NCI-H345 treated with DMSO at 0.1 percent for 48 hours (cell line): Measurements from ENCODE around the gene TRIM7.
"Not testable (repeated sequence)": the region's sequence is repeated elsewhere in the genome, so short reads cannot be mapped to it uniquely, and the experiment has no call there.

Experiments used
- DNase-seq: peaks from one replicate; lab custom pipeline; 2025; ENCODE audit not compliant: unreplicated experiment; lab: John Stamatoyannopoulos, UW

The TRIM7 gene

GRCh38 chr5:181214249-181214648 is 9.3 kb upstream of the TRIM7 start:
- DNase-seq, result not testable (repeated sequence)

- DNase-seq, result no peak
These were observed 7.9 kb upstream of the TRIM7 start for GRCh38 chr5:181212934-181213333.

DNA sequence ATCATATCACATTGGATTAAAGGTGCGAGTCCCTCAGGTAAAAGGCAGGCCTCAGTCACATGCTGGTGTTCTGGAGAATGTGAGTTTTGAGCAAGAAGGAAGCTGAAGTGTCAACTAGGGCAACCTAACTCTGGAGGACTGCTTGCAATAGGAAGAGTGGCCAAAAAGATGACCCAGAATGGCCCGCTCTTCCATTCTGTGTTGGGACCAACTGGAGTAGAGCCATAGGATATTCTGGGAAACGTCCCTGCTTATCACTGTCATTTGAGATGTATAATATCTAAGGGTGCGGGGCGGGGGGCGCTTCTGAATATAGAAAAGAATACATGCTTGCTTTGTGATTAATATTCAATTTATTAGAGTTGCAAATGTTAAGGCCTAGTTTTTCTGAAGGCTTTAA is 7.1 kb upstream of the TRIM7 start:
- DNase-seq, result no peak

DNA sequence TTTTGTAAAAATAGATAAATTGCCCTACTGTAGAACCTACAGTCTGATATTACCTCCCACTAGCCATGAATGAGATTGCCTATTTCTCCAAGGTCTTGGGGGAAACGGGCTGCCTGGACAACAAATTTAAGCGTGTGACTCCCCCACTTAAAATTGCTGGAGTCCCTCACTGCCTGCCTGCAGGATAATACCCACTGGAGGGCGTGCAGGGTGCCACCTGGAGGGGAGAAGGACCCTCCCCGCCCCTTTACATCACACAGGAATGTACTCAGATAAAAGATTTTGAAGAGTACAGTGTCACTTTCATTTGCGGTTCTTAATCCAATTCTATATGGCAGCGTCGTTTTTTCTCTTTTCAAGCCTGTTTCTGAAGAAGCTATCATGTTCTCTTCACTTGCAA is 6.2 kb upstream of the TRIM7 start:
- no peak for DNase-seq

- DNase-seq, result not testable (repeated sequence)
These were observed 5.7 kb upstream of the TRIM7 start for GRCh38 chr5:181210698-181211097.

DNA sequence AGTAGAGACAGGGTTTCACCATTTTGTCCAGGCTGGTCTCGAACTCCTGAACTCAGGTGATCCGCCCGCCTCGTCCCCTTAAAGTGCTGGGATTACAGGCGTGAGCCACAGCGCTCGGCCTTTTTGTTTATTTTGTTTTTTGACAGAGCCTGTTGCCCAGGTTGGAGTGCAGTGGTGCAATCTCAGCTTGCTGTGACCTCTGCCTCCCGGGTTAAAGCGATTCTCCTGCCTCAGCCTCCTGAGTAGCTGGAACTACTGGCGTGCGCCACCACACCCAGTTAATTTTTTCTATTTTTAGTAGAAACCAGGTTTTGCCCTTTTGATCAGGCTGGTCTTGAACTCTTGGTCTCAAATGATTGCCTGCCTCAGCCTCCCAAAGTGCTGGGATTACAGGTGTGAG is 5.2 kb upstream of the TRIM7 start:
- not testable (repeated sequence) for DNase-seq

DNA sequence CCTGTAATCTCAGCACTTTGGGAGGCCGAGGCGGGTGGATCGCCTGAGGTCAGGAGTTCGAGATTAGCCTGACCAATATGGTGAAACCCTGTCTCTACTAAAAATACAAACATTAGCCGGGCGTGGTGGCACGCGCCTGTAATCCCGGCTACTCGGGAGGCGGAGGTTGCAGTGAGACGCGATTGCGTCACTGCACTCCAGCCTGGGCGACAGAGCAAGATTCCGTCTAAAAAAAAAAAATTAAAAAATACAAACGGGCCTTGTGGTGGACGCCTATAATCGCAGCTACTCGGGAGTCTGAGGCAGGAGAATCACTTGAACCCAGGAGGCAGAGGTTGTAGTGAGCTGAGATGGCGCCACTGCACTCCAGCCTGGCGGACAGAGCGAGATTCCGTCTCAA is 4.0 kb upstream of the TRIM7 start:
- DNase-seq, result not testable (repeated sequence)

- no peak for DNase-seq
These were observed 2.9 kb upstream of the TRIM7 start for GRCh38 chr5:181207960-181208253.

- no peak for DNase-seq
These were observed 2.4 kb upstream of the TRIM7 start for GRCh38 chr5:181207214-181207959.

GRCh38 chr5:181205761-181206649 is 1.0 kb upstream of the TRIM7 start:
- DNase-seq, result no peak

- DNase-seq, result no peak
These were observed 727 bp downstream of the TRIM7 start for GRCh38 chr5:181204113-181204825.

GRCh38 chr5:181203777-181204112 is 1.3 kb downstream of the TRIM7 start:
- no peak for DNase-seq

DNA sequence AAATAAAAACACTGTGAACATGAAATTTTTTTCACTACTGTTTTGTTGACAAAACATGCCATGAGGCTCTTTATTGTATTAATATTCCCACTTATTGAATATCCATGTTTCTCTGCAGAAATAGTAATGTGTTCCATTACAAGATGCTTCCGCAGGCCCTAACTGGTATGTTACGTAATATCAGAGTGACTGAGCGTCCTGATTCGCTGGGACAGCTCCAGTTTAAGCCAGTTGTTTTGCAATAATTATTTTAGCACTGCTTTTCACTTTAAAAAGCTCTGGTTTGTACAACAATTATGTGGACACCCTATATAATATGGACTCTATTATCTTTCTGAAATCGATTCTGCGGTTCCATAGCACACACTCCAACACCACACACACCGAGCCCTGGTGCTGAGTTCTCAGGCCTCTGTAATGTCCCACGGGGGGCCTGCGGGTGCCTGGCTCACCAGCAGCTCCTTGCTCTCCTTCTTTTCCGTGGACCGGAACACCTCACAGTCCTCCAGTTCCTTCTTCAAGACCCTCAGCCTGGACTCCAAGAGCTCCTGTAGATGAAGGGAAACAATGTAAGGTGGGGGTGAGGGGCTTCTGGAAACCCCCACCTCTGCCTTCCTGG is 1.8 kb downstream of the TRIM7 start:
- no peak for DNase-seq

DNA sequence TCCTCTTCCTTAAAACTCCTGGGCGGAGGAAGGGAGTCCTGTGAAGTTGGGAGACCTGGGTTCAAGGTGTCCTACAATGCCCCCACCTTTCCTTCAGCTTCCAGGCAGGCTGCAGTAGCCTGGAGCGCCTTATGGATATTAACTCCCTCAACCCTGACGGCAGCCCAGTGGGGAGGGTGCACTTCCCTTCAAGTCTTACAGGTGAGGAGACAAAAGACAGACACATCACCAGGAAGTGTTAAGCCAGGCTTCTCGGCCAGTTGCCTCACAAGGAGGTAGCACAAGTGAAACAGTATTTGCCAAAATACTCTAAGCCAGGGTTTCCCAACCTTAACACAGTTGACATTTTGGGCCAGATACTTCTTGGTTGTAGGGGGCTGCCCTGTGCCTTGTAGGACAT is 4.2 kb downstream of the TRIM7 start:
- DNase-seq, result no peak

DNA sequence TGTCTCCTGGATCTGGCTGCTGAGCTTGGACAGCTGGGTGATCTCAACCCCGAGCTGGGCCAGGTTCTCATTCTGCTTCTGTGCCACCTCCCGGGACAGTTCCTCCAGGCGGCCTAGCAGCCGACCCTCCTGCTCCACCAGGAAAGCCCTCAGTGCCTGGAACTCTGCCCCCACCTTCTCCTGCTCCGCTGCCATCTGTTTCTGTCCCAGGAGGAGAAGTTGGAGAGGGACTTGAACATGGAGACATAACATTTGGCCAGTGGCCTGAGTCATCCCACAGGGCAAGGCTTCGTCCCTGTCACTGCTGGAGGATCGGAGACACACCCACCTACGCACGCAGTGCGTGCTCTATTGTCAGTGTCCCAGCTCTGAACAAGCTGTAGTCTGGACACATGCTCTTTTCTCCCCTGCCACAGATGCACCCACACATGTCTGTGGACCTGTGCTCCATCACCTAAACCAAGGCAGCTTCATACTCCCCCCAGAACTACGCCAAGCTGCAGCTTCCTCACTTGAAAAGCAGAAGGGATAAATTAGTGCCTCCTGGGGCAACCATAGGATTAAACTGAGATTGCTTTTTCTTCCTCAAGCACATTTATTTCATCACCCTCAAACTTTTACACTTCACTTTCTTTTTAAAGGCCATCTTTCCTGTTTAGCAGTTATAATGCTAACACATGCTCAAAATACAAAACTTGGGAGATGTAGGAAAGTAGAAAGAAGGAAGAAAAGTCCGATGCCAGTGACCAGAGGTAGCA is 4.9 kb downstream of the TRIM7 start:
- no peak for DNase-seq

- DNase-seq, result no peak
These were observed 6.0 kb downstream of the TRIM7 start for GRCh38 chr5:181198905-181199519.

DNA sequence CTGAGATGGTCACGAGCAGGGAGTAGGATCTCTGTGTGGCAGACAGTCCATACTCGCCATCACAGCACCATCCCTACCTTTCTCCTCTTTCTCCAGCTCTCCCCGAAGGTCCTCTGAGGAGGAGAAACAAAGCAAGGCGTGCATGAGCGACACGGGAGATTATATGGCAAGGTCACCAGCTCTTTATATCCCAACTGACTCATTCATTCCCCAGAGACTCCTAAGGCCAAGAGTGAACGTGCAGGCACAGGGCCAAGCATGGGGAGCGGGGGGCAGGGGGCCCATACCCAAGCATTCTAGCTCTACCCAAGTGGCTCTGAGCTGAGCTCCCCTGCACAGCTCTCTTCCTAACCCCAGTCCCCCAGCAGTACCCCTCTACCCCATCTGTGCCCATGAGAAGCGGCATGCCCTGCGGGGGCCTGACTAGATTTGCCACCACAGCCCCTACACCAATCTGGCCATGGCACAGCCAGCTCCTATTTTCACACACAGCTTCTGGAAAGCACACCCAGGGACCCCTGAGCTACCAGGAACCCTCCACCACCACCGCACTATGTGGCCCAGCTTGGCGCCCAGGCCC is 6.8 kb downstream of the TRIM7 start:
- no peak for DNase-seq

DNA sequence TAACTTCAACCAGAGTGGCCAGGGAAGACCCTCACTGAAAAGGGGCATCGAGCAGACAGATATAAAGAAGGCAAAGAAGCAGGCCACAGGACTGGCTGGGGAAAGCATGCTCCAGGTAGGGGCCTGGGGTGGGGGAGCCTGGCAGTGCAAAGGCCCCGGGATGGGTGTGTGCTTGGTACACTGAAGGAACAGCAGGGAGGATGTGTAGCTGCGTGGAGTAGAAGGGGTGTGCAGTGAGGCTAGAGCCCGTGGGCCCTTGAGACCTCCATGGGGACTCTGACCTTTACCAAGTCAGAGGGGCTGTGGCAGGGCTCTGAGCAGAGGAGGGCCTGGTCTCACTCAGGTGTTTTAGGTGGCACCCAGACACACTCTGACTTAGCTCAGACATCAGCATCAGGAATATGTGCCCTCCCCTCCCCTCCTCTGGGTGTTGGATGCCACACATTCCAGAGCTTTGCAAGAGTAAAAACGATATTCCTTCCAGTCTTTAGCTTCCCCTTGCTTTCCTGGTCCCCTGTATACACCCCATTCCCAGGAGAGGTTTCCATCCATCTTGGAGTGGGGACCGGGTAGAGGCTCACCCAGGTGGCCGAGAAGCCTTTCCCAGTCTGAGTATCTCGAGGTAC is 7.6 kb downstream of the TRIM7 start:
- no peak for DNase-seq

DNA sequence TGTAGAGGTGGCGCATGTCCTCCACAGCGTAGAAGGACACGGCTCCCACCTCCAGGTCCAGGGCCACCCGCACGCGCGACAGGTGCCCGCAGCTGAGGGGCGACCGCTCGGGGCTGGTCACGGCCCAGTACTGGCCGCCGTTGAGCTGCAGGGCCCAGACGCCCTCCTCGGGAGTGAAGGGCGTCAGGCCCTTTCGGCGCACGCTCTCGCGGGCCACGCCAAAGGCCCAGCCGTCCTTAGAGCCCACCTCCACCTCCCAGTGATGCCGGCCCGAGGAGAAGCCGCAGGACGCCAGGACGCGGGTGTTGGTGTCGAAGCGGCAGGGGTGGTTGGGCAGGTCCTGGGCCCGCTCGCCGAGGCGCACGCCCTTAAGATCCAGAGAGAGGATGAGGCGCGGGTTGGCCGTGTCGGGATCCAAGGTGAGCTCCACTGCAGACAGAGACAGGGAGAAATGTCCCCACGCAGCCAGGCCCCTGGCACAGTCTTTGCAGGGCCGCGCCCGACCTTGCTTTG is 9.7 kb downstream of the TRIM7 start:
- DNase-seq, result no peak
